Mononuclear cell (primary cell): Measurements from ENCODE around the gene TREH. TPM values are rescaled to one million over a fixed set of nuclear protein-coding genes. Genes with fewer than 3 reads are reported as not detected.

Experiments
- H3K27me3 ChIP-seq: 2 replicates; pipeline ENCODE4 v1.6.0; 2011; ENCODE audit warnings: low read length, control low read depth; ENCODE audit not compliant: insufficient read depth
- H3K4me1 ChIP-seq: 2 replicates; pipeline ENCODE4 v1.5.1; 2011; ENCODE audit warnings: mild to moderate bottlenecking, low read length, control low read depth; ENCODE audit not compliant: insufficient read depth
- H3K4me3 ChIP-seq: 2 replicates; pipeline ENCODE4 v1.5.1; 2011; ENCODE audit warnings: mild to moderate bottlenecking, low read length, moderate library complexity
- H3K9me3 ChIP-seq: 2 replicates; pipeline ENCODE4 v1.5.1; 2011; ENCODE audit warnings: low read depth, mild to moderate bottlenecking, control low read depth, low read length
- total RNA-seq: library from RNA; depleted of rRNA; stranded (reverse); fragments of >200 nt; gene quantifications from one replicate; pipeline ENCODE4 v1.2.3, GENCODE V29; 2012

Gene TREH
- total RNA-seq, 1 donor, result not detected

DNA sequence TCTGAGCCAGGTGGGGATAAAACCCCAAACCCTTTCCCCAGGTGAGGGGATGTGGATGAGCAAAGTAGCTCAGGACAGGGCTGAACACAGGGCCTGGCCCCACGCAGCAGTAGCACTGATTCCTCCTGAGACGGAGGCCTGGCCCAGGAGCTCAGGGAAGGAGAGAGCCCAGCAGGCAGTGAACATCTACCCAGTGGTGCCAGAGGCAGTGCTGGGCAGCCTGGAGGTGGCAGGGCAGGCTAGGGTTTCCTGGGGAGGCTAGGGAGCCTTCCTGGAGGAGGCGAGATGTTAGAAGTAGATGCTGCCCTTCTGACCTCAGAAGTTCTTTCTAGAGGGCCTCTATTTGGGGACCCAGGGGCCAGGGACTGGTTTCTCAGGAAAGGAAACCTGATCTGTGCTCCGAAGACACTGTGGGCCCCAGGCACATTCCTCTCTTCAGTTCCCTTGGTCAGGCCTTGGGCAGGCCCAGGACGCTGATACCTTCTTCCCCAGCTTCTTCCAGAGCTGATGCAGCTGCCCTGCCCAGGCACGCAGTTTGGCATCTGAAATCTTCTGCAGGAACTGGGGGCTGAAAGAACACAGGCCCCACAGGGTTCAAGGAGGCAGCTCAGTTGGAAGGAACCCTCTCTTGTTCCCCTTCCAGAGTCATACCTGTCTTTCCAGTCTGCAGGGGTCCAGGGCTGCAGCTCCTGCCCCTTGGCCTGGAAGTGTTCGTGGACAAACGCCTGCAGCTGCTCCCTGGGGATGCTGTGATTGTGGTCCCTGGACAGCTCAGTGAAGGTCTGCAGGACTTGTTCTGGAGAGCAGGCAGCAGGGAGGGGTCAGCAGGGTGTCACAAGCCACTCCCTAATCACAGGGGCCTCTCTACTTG lies 16.8 kb downstream of the TREH start:
- Histone ChIP-seq H3K4me1 (peaks cover 5% of the 10 kb centered on the region), H3K9me3 (no peaks in the 10 kb centered on the region), H3K27me3 (no peaks in the 10 kb centered on the region), H3K4me3 (no peak overlapping the region)

- Histone ChIP-seq H3K9me3 (no peaks in the 10 kb centered on the region), H3K4me3 (no peak overlapping the region), H3K27me3 (no peaks in the 10 kb centered on the region), H3K4me1 (peaks cover 5% of the 10 kb centered on the region)
Measured at GRCh38 chr11:118661425-118662301, 17.8 kb downstream of the TREH start.

- H3K4me1 ChIP-seq, result peaks cover 5% of the 10 kb centered on the region
- no peaks in the 10 kb centered on the region for H3K9me3 ChIP-seq
- H3K27me3 ChIP-seq, result no peaks in the 10 kb centered on the region
- H3K4me3 ChIP-seq, result no peak overlapping the region
Measured at GRCh38 chr11:118660681-118661424, 18.6 kb downstream of the TREH start.

GRCh38 chr11:118659953-118660680 lies 19.3 kb downstream of the TREH start:
- Histone ChIP-seq H3K4me1 (peaks cover 5% of the 10 kb centered on the region), H3K9me3 (no peaks in the 10 kb centered on the region), H3K4me3 (no peak overlapping the region), H3K27me3 (no peaks in the 10 kb centered on the region)

DNA sequence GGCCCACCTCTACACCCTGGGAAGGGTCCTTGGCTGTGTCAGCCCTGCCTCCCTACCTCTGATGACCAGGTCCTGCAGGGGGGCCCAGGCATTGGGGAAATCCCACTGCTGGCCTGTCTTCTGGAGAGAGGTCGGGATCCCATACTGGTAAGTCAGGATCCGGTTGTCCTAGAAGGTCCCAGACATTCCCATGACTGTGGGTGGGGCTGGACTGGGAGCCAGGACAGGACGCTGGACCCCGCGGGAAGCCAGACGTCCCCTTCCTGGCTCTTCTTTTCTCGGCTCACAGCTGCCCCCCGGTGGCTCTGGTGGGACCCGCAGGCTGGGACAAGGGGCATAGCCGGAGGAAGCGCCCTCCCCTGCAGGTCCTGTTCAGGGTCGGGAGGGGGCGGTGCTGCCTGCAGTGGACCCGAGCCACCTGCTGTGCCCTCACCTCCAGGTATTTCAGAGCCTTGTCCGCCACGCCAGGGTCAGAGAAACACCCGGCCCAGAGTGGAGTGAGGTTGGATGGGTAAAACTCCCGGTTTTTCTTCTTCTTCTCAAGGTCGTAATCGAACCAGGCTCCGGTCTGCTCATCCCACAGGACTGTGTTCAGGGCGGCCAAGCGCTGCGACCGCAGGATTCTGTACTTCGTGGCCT lies 20.0 kb downstream of the TREH start:
- no peak overlapping the region for H3K4me3 ChIP-seq
- H3K4me1 ChIP-seq, result peaks cover 5% of the 10 kb centered on the region
- H3K9me3 ChIP-seq, result no peaks in the 10 kb centered on the region
- H3K27me3 ChIP-seq, result no peaks in the 10 kb centered on the region

DNA sequence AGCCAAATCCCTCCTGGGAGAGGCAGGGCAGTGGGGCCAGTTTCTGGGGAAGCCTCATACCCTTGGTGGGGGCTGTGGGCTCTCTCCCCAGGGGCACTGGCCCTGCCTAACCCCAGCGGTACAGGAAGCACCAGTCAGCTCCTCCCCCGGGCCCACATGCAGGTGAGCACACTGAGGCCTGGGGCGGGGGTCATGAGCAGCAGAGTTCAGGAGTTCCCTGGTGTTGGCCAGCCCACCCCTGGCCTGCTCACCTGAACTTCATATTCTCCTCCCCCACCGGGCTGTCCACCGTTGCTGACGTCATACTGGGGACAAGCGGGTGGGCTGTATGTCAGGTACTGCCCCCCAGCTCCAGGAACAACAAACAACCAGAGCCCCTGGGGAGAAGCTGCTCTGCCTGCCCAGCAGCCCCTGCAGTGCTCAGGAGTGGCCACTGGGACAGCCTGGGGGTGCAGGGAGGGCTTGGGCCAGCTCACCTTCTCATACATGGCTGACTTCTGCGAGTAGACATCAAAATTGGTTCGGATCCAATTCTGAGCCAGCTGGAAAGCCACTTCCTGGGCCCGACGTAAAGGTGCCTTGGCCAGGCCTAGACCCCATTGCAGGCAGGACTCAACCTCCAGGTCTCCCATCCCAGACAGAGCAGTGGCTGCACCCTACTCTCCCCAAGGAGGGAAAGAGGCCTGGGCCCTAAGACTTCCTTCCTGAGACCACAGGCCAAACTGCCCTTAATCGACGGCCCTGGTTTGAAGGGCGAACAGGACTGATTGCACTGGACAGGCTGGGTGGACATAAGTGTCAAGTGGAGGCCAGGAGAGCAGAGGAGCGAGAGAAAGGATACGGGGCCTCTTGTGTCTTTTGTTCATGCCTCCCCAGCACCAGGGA lies 20.8 kb downstream of the TREH start:
- Histone ChIP-seq H3K4me3 (no peak overlapping the region), H3K9me3 (no peaks in the 10 kb centered on the region), H3K27me3 (no peaks in the 10 kb centered on the region), H3K4me1 (peaks cover 5% of the 10 kb centered on the region)

- no peaks in the 10 kb centered on the region for H3K9me3 ChIP-seq
- no peak overlapping the region for H3K4me3 ChIP-seq
- H3K4me1 ChIP-seq, result peaks cover 5% of the 10 kb centered on the region
- no peaks in the 10 kb centered on the region for H3K27me3 ChIP-seq
Measured at GRCh38 chr11:118657709-118658428, 21.6 kb downstream of the TREH start.

DNA sequence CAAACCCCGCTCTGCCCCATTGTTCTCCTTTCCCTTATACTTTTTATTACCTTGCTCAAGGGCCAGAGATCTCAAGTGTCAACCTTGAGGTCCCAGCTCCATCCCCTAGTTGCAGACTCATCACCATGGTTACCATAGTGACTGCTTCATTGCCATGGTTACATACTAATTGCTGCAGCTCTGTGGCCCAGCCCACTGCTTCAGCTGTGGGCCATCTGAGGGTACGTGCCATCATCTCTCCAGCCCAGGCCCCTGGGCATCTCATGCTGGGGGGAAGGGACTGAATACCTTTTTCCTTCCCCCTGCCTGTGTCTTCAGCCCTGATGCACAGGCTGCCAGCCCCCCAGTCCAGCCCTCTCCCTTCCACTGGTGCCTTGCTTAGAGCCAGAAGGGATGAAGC lies 22.2 kb downstream of the TREH start:
- no peaks in the 10 kb centered on the region for H3K9me3 ChIP-seq
- peaks cover 5% of the 10 kb centered on the region for H3K4me1 ChIP-seq
- H3K27me3 ChIP-seq, result no peaks in the 10 kb centered on the region
- no peak overlapping the region for H3K4me3 ChIP-seq

- H3K4me1 ChIP-seq, result peaks cover 5% of the 10 kb centered on the region
- H3K4me3 ChIP-seq, result no peak overlapping the region
- no peaks in the 10 kb centered on the region for H3K27me3 ChIP-seq
- no peaks in the 10 kb centered on the region for H3K9me3 ChIP-seq
Measured at GRCh38 chr11:118656563-118657165, 22.8 kb downstream of the TREH start.

GRCh38 chr11:118655486-118656190 lies 23.8 kb downstream of the TREH start:
- Histone ChIP-seq H3K4me1 (peaks cover 5% of the 10 kb centered on the region), H3K4me3 (no peak overlapping the region), H3K9me3 (no peaks in the 10 kb centered on the region), H3K27me3 (no peaks in the 10 kb centered on the region)

DNA sequence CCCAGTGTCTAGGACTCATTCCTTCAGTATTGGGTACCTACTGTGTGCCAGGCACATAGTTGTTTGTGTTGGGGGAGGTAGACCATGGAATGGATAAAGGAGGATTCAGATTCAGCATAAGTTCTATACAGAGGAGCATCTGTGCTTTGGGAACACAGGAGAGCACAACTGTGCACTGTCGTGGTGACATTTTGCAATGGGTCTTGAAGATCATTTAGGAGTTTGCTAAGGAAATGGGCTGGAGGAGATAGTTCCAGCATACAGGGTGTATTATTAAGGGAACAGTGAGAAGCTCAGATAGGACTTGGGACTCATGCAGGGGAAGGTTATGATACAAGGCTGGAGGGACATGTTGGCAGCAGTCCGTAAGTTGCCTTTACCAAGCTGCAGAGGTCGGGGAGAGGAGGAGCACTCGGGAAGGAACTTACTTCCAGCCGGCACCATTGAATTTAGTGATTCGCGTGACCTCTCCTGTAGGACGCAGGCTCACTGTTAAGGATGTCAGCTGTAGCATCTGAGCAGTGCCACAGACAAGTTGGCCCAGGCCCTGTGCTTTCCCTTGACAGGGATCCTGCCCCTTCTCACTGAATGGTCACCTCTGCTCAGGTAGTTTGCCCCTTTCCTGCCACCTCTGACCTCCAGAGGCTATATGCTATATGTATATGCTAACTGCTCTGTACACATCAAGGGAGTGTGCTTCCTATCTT lies 25.6 kb downstream of the TREH start:
- H3K27me3 ChIP-seq, result no peaks in the 10 kb centered on the region
- H3K9me3 ChIP-seq, result no peaks in the 10 kb centered on the region
- H3K4me3 ChIP-seq, result no peak overlapping the region
- H3K4me1 ChIP-seq, result no peaks in the 10 kb centered on the region
